Hepatocyte (in vitro differentiated cells): ENCODE measurements around the gene MBP. TPM values are rescaled to one million over a fixed set of nuclear protein-coding genes. Genes with fewer than 3 reads are reported as not detected.

Source experiments
- DNase-seq: peaks from one replicate; pipeline ENCODE4 v3.0.0-alpha.2; 2016; ENCODE audit warnings: low spot score
- H2AFZ ChIP-seq: fragments of 200-600 bp; sonication (generic); 2 replicates; pipeline ENCODE4 v1.6.0; 2016; ENCODE audit warnings: antibody characterized with exemption, mild to moderate bottlenecking
- H3K27ac ChIP-seq: fragments of 200-600 bp; sonication (generic); 2 replicates; pipeline ENCODE4 v1.5.1; 2016; ENCODE audit warnings: mild to moderate bottlenecking
- H3K27me3 ChIP-seq: fragments of 200-600 bp; sonication (generic); 2 replicates; pipeline ENCODE4 v1.6.1; 2016
- H3K36me3 ChIP-seq: fragments of 200-600 bp; sonication (generic); replicated peaks from 2 replicates; pipeline ENCODE4 v1.5.1; 2016; ENCODE audit warnings: low read depth; ENCODE audit not compliant: insufficient read depth
- H3K4me1 ChIP-seq: fragments of 200-600 bp; sonication (generic); 2 replicates; pipeline ENCODE4 v1.5.1; 2016; ENCODE audit warnings: mild to moderate bottlenecking, moderate library complexity; ENCODE audit not compliant: insufficient read depth
- H3K4me2 ChIP-seq: fragments of 200-600 bp; sonication (generic); 2 replicates; pipeline ENCODE4 v1.6.0; 2016
- H3K4me3 ChIP-seq: fragments of 200-600 bp; sonication (generic); 2 replicates; pipeline ENCODE4 v1.5.1; 2016; ENCODE audit warnings: mild to moderate bottlenecking
- H3K79me2 ChIP-seq: fragments of 200-600 bp; sonication (generic); 2 replicates; pipeline ENCODE4 v1.6.0; 2017; ENCODE audit warnings: mild to moderate bottlenecking
- H3K9me2 ChIP-seq: fragments of 200-600 bp; sonication (generic); replicated peaks from 2 replicates; pipeline ENCODE4 v1.6.0; 2017; ENCODE audit warnings: mild to moderate bottlenecking; ENCODE audit not compliant: insufficient read depth
- H3K9me3 ChIP-seq: fragments of 200-600 bp; sonication (generic); 2 replicates; pipeline ENCODE4 v1.5.1; 2016; ENCODE audit warnings: low read depth, mild to moderate bottlenecking
- H4K20me1 ChIP-seq: fragments of 200-600 bp; sonication (generic); 2 replicates; pipeline ENCODE4 v1.6.0; 2016; ENCODE audit warnings: mild to moderate bottlenecking; ENCODE audit not compliant: insufficient read depth, poor library complexity, severe bottlenecking
- EZH2 ChIP-seq: fragments of 200-600 bp; sonication (generic); IDR thresholded peaks from 2 replicates; pipeline ENCODE4 v1.6.1; 2016; ENCODE audit warnings: antibody characterized with exemption, mild to moderate bottlenecking, borderline replicate concordance
- EZH2phosphoT487 ChIP-seq: fragments of 200-600 bp; sonication (generic); IDR thresholded peaks from one replicate; pipeline ENCODE4 v1.6.1; 2018; ENCODE audit warnings: antibody characterized with exemption, mild to moderate bottlenecking, low read depth, moderate library complexity; ENCODE audit not compliant: unreplicated experiment, severe bottlenecking
- WGBS: methylation state at CpG from one replicate; pipeline ENCODE4 v1.1.6; 2016; ENCODE audit warnings: low lambda C conversion rate; ENCODE audit errors: missing lambda C conversion rate; 5-methylcytosine and 5-hydroxymethylcytosine counted together
- polyA plus RNA-seq: library from polyadenylated mRNA; unstranded; fragments of >200 nt; fragmentation: Nextera tagmentation; extraction: Ambion mirVana; gene quantifications from 2 replicates; pipeline ENCODE4 v1.2.1, GENCODE V29; 2016
- total RNA-seq: library from RNA; depleted of rRNA; stranded (reverse); fragments of >200 nt; gene quantifications from 2 replicates; pipeline ENCODE4 v1.2.3, GENCODE V29; 2014
- TF ChIP-seq, protein P1 (sequence below): fragments of 200-600 bp; sonication (generic); IDR thresholded peaks from 2 replicates; pipeline ENCODE4 v1.5.1; 2016; ENCODE audit warnings: antibody characterized with exemption, mild to moderate bottlenecking; ENCODE audit not compliant: poor library complexity

The MBP gene
- total and polyA plus RNA-seq, 2 experiments from 2014 or later, result 21.6 to 22.1 TPM

DNA sequence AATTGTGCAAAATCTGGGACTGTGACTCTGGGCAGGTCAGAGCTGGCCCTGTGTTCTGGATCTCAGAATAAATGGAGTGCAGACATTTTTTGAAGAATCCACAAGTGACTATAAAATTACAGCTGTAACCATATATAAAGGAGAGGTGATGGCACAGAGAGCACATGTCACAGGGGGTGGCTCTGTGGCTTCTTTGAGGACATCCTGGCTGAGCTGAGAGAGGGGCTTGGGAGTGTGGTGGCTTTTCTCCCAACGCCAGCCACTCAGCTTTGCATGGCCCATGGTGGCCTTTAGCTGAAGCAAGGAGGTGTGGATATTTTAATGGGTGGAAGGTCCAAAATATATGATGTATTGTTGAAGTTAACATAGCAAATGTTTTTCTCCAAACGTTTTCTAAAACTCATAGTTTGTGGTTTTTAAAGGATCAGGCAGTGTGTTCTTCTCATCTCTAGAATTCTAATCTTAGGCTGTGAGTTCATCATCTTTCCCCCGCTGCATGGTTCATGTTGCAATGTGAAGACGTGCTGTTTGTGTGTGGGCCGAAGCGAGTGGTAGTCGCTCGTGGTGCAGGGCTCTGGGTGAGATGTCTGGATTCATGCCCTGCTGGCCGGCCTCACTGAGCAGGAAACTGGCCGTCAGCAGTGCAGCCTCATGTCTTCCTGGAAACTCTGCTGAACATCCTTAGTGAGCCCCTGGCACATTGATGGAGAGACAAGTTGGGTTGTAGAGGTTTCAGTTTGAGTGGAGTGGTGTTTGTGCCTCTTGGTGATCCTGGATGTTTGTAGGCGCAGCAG is 200.4 kb downstream of the MBP start:
- no peaks in the 10 kb centered on the region for H3K4me1 ChIP-seq
- H3K27ac ChIP-seq, result no peak overlapping the region
- 79% methylated on average over 11 of the region's 11 CpGs for WGBS
- no peak overlapping the region for H3K4me2 ChIP-seq
- H3K79me2 ChIP-seq, result no peaks in the 10 kb centered on the region
- no peaks in the 10 kb centered on the region for H3K27me3 ChIP-seq
- H4K20me1 ChIP-seq, result no peaks in the 10 kb centered on the region
- no peaks in the 10 kb centered on the region for H3K9me2 ChIP-seq
- H3K9me3 ChIP-seq, result no peaks in the 10 kb centered on the region
- H3K36me3 ChIP-seq, result no peaks in the 10 kb centered on the region
- DNase-seq, result peak; percentile 52
- H3K4me3 ChIP-seq, result no peak overlapping the region
- no peak overlapping the region for H2AFZ ChIP-seq
- no peak for TF ChIP-seq EZH2phosphoT487
- TF ChIP-seq EZH2, result no peak
- TF ChIP-seq, protein P1, sequence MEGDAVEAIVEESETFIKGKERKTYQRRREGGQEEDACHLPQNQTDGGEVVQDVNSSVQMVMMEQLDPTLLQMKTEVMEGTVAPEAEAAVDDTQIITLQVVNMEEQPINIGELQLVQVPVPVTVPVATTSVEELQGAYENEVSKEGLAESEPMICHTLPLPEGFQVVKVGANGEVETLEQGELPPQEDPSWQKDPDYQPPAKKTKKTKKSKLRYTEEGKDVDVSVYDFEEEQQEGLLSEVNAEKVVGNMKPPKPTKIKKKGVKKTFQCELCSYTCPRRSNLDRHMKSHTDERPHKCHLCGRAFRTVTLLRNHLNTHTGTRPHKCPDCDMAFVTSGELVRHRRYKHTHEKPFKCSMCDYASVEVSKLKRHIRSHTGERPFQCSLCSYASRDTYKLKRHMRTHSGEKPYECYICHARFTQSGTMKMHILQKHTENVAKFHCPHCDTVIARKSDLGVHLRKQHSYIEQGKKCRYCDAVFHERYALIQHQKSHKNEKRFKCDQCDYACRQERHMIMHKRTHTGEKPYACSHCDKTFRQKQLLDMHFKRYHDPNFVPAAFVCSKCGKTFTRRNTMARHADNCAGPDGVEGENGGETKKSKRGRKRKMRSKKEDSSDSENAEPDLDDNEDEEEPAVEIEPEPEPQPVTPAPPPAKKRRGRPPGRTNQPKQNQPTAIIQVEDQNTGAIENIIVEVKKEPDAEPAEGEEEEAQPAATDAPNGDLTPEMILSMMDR, result no peak

DNA sequence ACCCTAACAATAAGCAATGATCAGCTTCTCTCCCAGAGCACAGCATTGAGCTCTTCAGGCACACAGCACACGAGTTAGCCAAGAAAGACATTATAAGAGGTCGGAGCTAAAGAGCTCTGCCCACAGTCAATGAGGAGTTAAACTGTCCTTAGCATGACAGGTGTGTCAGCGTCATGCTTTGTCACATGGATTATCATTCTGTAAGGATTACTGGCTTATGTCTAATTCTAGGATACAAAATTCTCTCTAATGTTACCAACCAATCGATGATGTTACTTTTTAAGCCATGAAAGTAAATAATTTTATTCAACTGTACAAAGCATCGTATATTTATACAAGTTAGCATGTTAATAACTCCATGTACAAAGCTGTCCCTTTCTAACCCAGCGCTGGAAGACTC is 201.4 kb downstream of the MBP start:
- H4K20me1 ChIP-seq, result no peaks in the 10 kb centered on the region
- no peaks in the 10 kb centered on the region for H3K79me2 ChIP-seq
- 95% methylated on average over 6 of the region's 6 CpGs for WGBS
- no peak overlapping the region for H3K4me2 ChIP-seq
- no peak overlapping the region for H2AFZ ChIP-seq
- H3K36me3 ChIP-seq, result no peaks in the 10 kb centered on the region
- H3K27ac ChIP-seq, result no peak overlapping the region
- H3K9me3 ChIP-seq, result no peaks in the 10 kb centered on the region
- H3K4me3 ChIP-seq, result no peak overlapping the region
- DNase-seq, result no peak
- no peak for TF ChIP-seq EZH2
- TF ChIP-seq EZH2phosphoT487, result no peak
- TF ChIP-seq, protein P1, result no peak
- no peaks in the 10 kb centered on the region for H3K4me1 ChIP-seq
- H3K27me3 ChIP-seq, result no peaks in the 10 kb centered on the region
- no peaks in the 10 kb centered on the region for H3K9me2 ChIP-seq

Other genes starting within 250 kb of the MBP start
- gene GALR1, start 117.1 kb upstream of the MBP start, total RNA-seq, result 0.07 and 0.36 TPM in 2 replicates
- gene GALR1, start 117.1 kb upstream of the MBP start, polyA plus RNA-seq, result not detected in 2 replicates